ENCODE results near the gene RARG. TPM values are rescaled to one million over a fixed set of nuclear protein-coding genes. Genes with fewer than 3 reads are reported as not detected.

RARG gene
- total and polyA plus RNA-seq, 2 donors (not counting 3 experiments of a cell fraction or from before 2014, with no cell fraction given) = 9.9 to 19.5 TPM

GRCh38 chr12:53258541-53259539, 26.8 kb upstream of the RARG start:
- DNase-seq (ENCODE audit: low read depth, low spot score) (peak; percentile 31), FAIRE-seq (peak; percentile 44)
- peaks cover 8% of the 10 kb centered on the region for H3K4me1 ChIP-seq (ENCODE audit: control insufficient read depth, extremely low read depth, insufficient read depth, low read length)
- dilution Hi-C loops (cut with MboI; ENCODE audit: extremely low pct_ligation_motif_present, low sequenced_read_pairs) = no loop called here
- peak overlapping the region; percentile 65 for H2AFZ ChIP-seq (ENCODE audit: low read depth, low read length)
- ChIA-PET CTCF (interaction anchor here (0.8 to 1.2 kb wide), 3 partner anchors 19 to 45 kb away, joined by 3 to 8 read pairs (median 3); no protein-coding TSS in a partner anchor), POLR2A (no interaction called here)
- no peaks in the 10 kb centered on the region for H3K9me1 ChIP-seq (replicated peaks; ENCODE audit: control insufficient read depth, extremely low read depth, insufficient read depth, low read length)
- no peak for TF ChIP-seq FOS (IDR thresholded peaks at IDR 0.05; ENCODE audit: borderline replicate concordance, insufficient read depth, low read length)
- peak; percentile 18 for TF ChIP-seq GATA2 (IDR thresholded peaks at IDR 0.05; ENCODE audit: insufficient read depth, insufficient read length, low read depth, low read length)
- H3K4me3 ChIP-seq (replicated peaks in 1 of 3; ENCODE audit: insufficient read depth in 1 of 3, low read depth in 1 of 3, low read length in 3 of 3) = no peak overlapping the region
- peaks cover 2 to 4% of the 10 kb centered on the region in 2 experiments for H3K36me3 ChIP-seq (ENCODE audit: control insufficient read depth in 2 of 2, extremely low read depth in 1 of 2, insufficient read depth in 2 of 2, low read length in 2 of 2)
- no peak overlapping the region for H3K27ac ChIP-seq (ENCODE audit: insufficient read depth, low read depth, low read length)
- H3K79me2 ChIP-seq (ENCODE audit: control insufficient read depth, insufficient read depth, low read length) = no peaks in the 10 kb centered on the region
- no peaks in the 10 kb centered on the region for H4K20me1 ChIP-seq (replicated peaks; ENCODE audit: control insufficient read depth, extremely low read depth, insufficient read depth, low read length)
- H3K9ac ChIP-seq (replicated peaks; ENCODE audit: extremely low read depth, insufficient read depth, low read length) = no peak overlapping the region
- no TSS peak for BruUV-seq (replicated peaks)
- H3K9me3 ChIP-seq (replicated peaks; ENCODE audit: control insufficient read depth, insufficient read depth, low read length) = no peaks in the 10 kb centered on the region
- H3K27me3 ChIP-seq (ENCODE audit: control insufficient read depth in 2 of 2, insufficient read depth in 2 of 2, low read length in 2 of 2) = no peaks in the 10 kb centered on the region
- no peak overlapping the region for H3K4me2 ChIP-seq (ENCODE audit: insufficient read depth, low read length)
- intact Hi-C loops (cut with micrococcal nuclease) = no loop called here

- no peak overlapping the region for H3K4me2 ChIP-seq (ENCODE audit: insufficient read depth, low read length)
- no peak overlapping the region for H2AFZ ChIP-seq (ENCODE audit: low read depth, low read length)
- no peaks in the 10 kb centered on the region for H3K9me1 ChIP-seq (replicated peaks; ENCODE audit: control insufficient read depth, extremely low read depth, insufficient read depth, low read length)
- dilution Hi-C loops (cut with MboI; ENCODE audit: extremely low pct_ligation_motif_present, low sequenced_read_pairs) (no loop called here), intact Hi-C loops (cut with micrococcal nuclease) (no loop called here)
- DNase-seq (ENCODE audit: low read depth, low spot score) (no peak), FAIRE-seq (no peak)
- H3K4me1 ChIP-seq (ENCODE audit: control insufficient read depth, extremely low read depth, insufficient read depth, low read length) = peaks cover 22% of the 10 kb centered on the region
- no TSS peak for BruUV-seq (replicated peaks)
- CTCF ChIA-PET = interaction anchor here (1.0 kb wide), 2 partner anchors 32 to 43 kb away, joined by 5 read pairs; no protein-coding TSS in a partner anchor
- H3K4me3 ChIP-seq (replicated peaks in 1 of 3; ENCODE audit: insufficient read depth in 1 of 3, low read depth in 1 of 3, low read length in 3 of 3) = no peak overlapping the region
- peaks cover 16% of the 10 kb centered on the region for H3K79me2 ChIP-seq (ENCODE audit: control insufficient read depth, insufficient read depth, low read length)
- H3K9me3 ChIP-seq (replicated peaks; ENCODE audit: control insufficient read depth, insufficient read depth, low read length) = no peaks in the 10 kb centered on the region
- POLR2A ChIA-PET = no interaction called here
- H3K36me3 ChIP-seq (ENCODE audit: control insufficient read depth in 2 of 2, extremely low read depth in 1 of 2, insufficient read depth in 2 of 2, low read length in 2 of 2) = peaks cover 2 to 6% of the 10 kb centered on the region in 2 experiments
- no peak overlapping the region for H3K27ac ChIP-seq (ENCODE audit: insufficient read depth, low read depth, low read length)
- no peaks in the 10 kb centered on the region for H4K20me1 ChIP-seq (replicated peaks; ENCODE audit: control insufficient read depth, extremely low read depth, insufficient read depth, low read length)
- TF ChIP-seq FOS (IDR thresholded peaks at IDR 0.05; ENCODE audit: borderline replicate concordance, insufficient read depth, low read length) (no peak), MYC (IDR thresholded peaks at IDR 0.05; ENCODE audit: low read depth, low read length) (no peak), EZH2 (IDR thresholded peaks at IDR 0.05; ENCODE audit: borderline replicate concordance, low read depth, low read length, severe bottlenecking) (no peak), GATA2 (IDR thresholded peaks at IDR 0.05; ENCODE audit: insufficient read depth, insufficient read length, low read depth, low read length) (no peak), POLR2AphosphoS5 (IDR thresholded peaks at IDR 0.05; ENCODE audit: insufficient read depth, low read depth, low read length) (no peak)
- no peak overlapping the region for H3K9ac ChIP-seq (replicated peaks; ENCODE audit: extremely low read depth, insufficient read depth, low read length)
- no peaks in the 10 kb centered on the region for H3K27me3 ChIP-seq (ENCODE audit: control insufficient read depth in 2 of 2, insufficient read depth in 2 of 2, low read length in 2 of 2)
These were observed 24.0 kb upstream of the RARG start for GRCh38 chr12:53255996-53256395.
